ENCODE results near the gene TXNDC16. TPM values are rescaled to one million over a fixed set of nuclear protein-coding genes. Genes with fewer than 3 reads are reported as not detected.

The TXNDC16 gene
- total RNA-seq, 2 donors from 2014 or later: 11.5 to 17.5 TPM

DNA sequence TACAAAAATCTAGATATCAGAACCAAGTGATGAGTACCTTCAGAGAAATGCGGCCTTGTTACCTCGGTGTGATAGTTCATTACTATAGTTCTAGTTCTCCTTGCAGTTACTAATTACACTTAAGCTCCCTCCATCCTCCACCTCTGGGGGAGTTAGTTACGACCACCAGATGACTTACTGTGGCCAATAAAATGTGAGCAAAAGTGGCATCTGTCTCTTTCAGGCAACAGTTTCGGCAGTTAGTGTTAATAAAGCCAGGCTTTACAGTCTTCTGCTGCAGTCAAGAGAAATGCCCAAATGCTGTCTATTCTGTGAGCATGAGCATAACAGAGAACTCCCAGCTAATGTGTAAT lies 6.0 kb downstream of the TXNDC16 start:
- no peaks in the 10 kb centered on the region for H3K9me3 ChIP-seq (ENCODE audit: control insufficient read depth, low read length)
- TF ChIP-seq, protein P1, sequence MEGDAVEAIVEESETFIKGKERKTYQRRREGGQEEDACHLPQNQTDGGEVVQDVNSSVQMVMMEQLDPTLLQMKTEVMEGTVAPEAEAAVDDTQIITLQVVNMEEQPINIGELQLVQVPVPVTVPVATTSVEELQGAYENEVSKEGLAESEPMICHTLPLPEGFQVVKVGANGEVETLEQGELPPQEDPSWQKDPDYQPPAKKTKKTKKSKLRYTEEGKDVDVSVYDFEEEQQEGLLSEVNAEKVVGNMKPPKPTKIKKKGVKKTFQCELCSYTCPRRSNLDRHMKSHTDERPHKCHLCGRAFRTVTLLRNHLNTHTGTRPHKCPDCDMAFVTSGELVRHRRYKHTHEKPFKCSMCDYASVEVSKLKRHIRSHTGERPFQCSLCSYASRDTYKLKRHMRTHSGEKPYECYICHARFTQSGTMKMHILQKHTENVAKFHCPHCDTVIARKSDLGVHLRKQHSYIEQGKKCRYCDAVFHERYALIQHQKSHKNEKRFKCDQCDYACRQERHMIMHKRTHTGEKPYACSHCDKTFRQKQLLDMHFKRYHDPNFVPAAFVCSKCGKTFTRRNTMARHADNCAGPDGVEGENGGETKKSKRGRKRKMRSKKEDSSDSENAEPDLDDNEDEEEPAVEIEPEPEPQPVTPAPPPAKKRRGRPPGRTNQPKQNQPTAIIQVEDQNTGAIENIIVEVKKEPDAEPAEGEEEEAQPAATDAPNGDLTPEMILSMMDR (conservative IDR thresholded peaks at IDR 0.05): no peak
- Mint-ChIP-seq H3K36me3 (ENCODE audit: low read depth) (peaks cover 5% of the 10 kb centered on the region), H3K4me3 (no peak overlapping the region), H3K27ac (no peak overlapping the region), H3K4me1 (peaks cover 20% of the 10 kb centered on the region), H3K27me3 (ENCODE audit: insufficient read depth) (no peaks in the 10 kb centered on the region), H3K9me3 (no peaks in the 10 kb centered on the region)
- no peaks in the 10 kb centered on the region for H3K4me1 ChIP-seq (ENCODE audit: control insufficient read depth, insufficient read depth, low read length)
- H3K36me3 ChIP-seq (ENCODE audit: control insufficient read depth, insufficient read depth, low read length): no peaks in the 10 kb centered on the region
- H3K27me3 ChIP-seq (ENCODE audit: control insufficient read depth, insufficient read depth, low read length, poor library complexity, severe bottlenecking): peaks cover 7% of the 10 kb centered on the region
- no peak overlapping the region for H3K9ac ChIP-seq (ENCODE audit: extremely low read depth, low read length, poor library complexity, severe bottlenecking)
- no peak for DNase-seq
- no peak overlapping the region for H3K27ac ChIP-seq (ENCODE audit: low read depth, low read length)
- H3K4me3 ChIP-seq (ENCODE audit: low read length): no peak overlapping the region
- WGBS, 2 experiments (ENCODE audit: insufficient coverage in 1 of 2, insufficient read length in 1 of 2): 94 to 100% methylated on average over 3 to 4 of the region's 4 CpGs

DNA sequence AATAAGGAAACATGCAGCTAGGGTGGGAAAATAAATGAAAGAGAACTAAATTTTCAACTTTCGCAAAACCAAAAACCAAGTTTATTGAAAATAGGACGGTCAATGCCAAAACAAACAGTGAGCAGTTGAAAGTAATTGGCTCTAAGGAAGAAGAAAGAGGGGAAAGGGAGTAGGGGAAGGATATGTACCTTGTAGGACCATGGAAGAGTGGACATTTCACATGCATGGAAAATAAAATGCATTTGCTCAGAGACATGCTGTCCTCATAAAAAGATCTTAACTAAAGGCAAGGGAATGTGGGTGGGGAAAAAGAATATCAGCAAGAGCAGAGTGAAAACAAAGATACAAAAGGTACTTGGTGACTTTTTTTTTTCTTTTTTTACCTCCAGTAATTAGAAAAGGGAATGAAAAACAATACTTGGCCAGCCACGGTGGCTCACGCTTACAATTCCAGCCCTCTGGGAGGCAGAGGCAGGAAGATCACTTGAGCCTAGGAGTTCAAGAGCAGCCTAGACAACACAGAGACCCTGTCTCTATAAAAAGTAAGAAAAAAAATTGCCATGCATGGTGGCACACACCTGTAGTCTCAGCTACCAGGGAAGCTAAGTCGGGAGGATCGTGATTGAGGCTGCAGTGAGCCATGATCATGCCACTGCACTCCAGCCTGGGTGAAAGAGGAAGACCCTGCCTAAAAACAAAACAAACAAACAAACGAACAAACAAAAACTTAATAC lies 6.6 kb downstream of the TXNDC16 start:
- peaks cover 5% of the 10 kb centered on the region for H3K36me3 Mint-ChIP-seq (ENCODE audit: low read depth)
- Histone ChIP-seq H3K4me1 (ENCODE audit: control insufficient read depth, insufficient read depth, low read length) (no peaks in the 10 kb centered on the region), H3K27ac (ENCODE audit: low read depth, low read length) (no peak overlapping the region), H3K36me3 (ENCODE audit: control insufficient read depth, insufficient read depth, low read length) (no peaks in the 10 kb centered on the region), H3K27me3 (ENCODE audit: control insufficient read depth, insufficient read depth, low read length, poor library complexity, severe bottlenecking) (peaks cover 7% of the 10 kb centered on the region), H3K9me3 (ENCODE audit: control insufficient read depth, low read length) (no peaks in the 10 kb centered on the region), H3K9ac (ENCODE audit: extremely low read depth, low read length, poor library complexity, severe bottlenecking) (no peak overlapping the region), H3K4me3 (ENCODE audit: low read length) (no peak overlapping the region)
- H3K27ac Mint-ChIP-seq: no peak overlapping the region
- TF ChIP-seq, protein P1 (conservative IDR thresholded peaks at IDR 0.05): no peak
- H3K27me3 Mint-ChIP-seq (ENCODE audit: insufficient read depth): no peaks in the 10 kb centered on the region
- no peaks in the 10 kb centered on the region for H3K9me3 Mint-ChIP-seq
- DNase-seq: no peak
- WGBS, 2 experiments (ENCODE audit: insufficient coverage in 1 of 2, insufficient read length in 1 of 2): 88 to 89% methylated on average over 4 to 7 of the region's 7 CpGs
- peaks cover 14% of the 10 kb centered on the region for H3K4me1 Mint-ChIP-seq
- H3K4me3 Mint-ChIP-seq: no peak overlapping the region

DNA sequence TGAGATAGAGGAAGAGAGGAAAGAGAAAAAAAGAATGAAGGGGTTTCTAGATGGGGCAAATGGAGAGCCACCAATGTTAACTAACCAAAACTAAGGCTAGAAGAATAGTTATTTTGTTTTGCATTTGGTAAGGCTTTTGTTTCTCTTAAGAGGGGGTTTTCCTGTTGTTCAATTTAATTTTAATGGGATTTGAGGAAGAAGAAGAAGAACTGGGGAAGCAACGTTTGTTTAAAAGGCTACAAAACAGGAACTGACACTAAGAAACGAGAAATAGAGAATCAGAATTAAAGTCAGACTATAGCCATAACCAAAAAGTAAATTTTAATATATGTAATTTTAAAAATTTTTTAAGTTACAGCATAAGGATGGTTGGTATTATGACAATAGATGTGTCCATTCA lies 13.7 kb downstream of the TXNDC16 start:
- no peaks in the 10 kb centered on the region for H3K4me1 ChIP-seq (ENCODE audit: control insufficient read depth, insufficient read depth, low read length)
- no peak overlapping the region for H3K4me3 Mint-ChIP-seq
- peaks cover 34% of the 10 kb centered on the region for H3K27me3 Mint-ChIP-seq (ENCODE audit: insufficient read depth)
- H3K27ac Mint-ChIP-seq: no peak overlapping the region
- no peaks in the 10 kb centered on the region for H3K4me1 Mint-ChIP-seq
- H3K27me3 ChIP-seq (ENCODE audit: control insufficient read depth, insufficient read depth, low read length, poor library complexity, severe bottlenecking): peaks cover 35% of the 10 kb centered on the region
- no peak overlapping the region for H3K9ac ChIP-seq (ENCODE audit: extremely low read depth, low read length, poor library complexity, severe bottlenecking)
- no peak overlapping the region for H3K4me3 ChIP-seq (ENCODE audit: low read length)
- H3K9me3 Mint-ChIP-seq: no peaks in the 10 kb centered on the region
- peaks cover 17% of the 10 kb centered on the region for H3K36me3 Mint-ChIP-seq (ENCODE audit: low read depth)
- WGBS, 2 experiments (ENCODE audit: insufficient coverage in 1 of 2, insufficient read length in 1 of 2): 62% methylated on average over 1 of the region's 2 CpGs; no CpG with 5 or more reads in 1 of the 2 experiments
- no peak for DNase-seq
- no peaks in the 10 kb centered on the region for H3K9me3 ChIP-seq (ENCODE audit: control insufficient read depth, low read length)
- no peaks in the 10 kb centered on the region for H3K36me3 ChIP-seq (ENCODE audit: control insufficient read depth, insufficient read depth, low read length)
- no peak overlapping the region for H3K27ac ChIP-seq (ENCODE audit: low read depth, low read length)
- TF ChIP-seq, protein P1 (conservative IDR thresholded peaks at IDR 0.05): no peak
